AG04449 (cell line): ENCODE data around the gene TRIM7.
"Not testable (repeated sequence)": the region's sequence is repeated elsewhere in the genome, so short reads cannot be mapped to it uniquely, and the experiment has no call there.

Source experiments
- CTCF ChIA-PET: fragments of 350-600 bp; formaldehyde crosslinking; extraction: SDS; loops from one replicate; lab custom pipeline; 2021; ENCODE audit warnings: antibody characterized with exemption; lab: Yijun Ruan, JAX
- POLR2A ChIA-PET: fragments of 400-600, 350-600 bp; formaldehyde crosslinking; extraction: SDS; loops from one replicate; lab custom pipeline; 2020; ENCODE audit warnings: antibody characterized with exemption, inconsistent platforms; lab: Yijun Ruan, JAX
- DNase-seq: peaks from one replicate; pipeline ENCODE4 v3.0.0-alpha.2; 2010; ENCODE audit warnings: low read depth, low spot score
- H3K4me3 ChIP-seq: 2 replicates; pipeline ENCODE4 v1.5.1; 2011; ENCODE audit warnings: low read depth, mild to moderate bottlenecking, control low read depth, low read length
- CTCF ChIP-seq: IDR thresholded peaks from one replicate; pipeline ENCODE4 v1.5.1; 2011; ENCODE audit warnings: mild to moderate bottlenecking, moderate library complexity, low read length, control low read depth, inconsistent platforms; ENCODE audit not compliant: insufficient read depth; ENCODE audit errors: missing control alignments

The TRIM7 gene

GRCh38 chr5:181151146-181151545 lies 53.9 kb downstream of the TRIM7 start:
- ChIA-PET CTCF (interaction anchor here (0.9 to 1.6 kb wide), 2 partner anchors 9 to 367 kb away, joined by 4 read pairs; no protein-coding TSS in a partner anchor), POLR2A (no interaction called here)
- no peak for DNase-seq
- TF ChIP-seq CTCF: no peak
- no peak overlapping the region for H3K4me3 ChIP-seq

- H3K4me3 ChIP-seq: no peak overlapping the region
- ChIA-PET POLR2A (no interaction called here), CTCF (interaction anchor here (1.6 to 2.2 kb wide), 2 partner anchors 9 to 365 kb away, joined by 4 to 11 read pairs; no protein-coding TSS in a partner anchor)
- no peak for DNase-seq
- no peak for TF ChIP-seq CTCF
These were observed 54.9 kb downstream of the TRIM7 start for GRCh38 chr5:181149806-181150733.

- ChIA-PET POLR2A (no interaction called here), CTCF (interaction anchor here (2.2 kb wide), 1 partner anchor 10 kb away, joined by 11 read pairs; no protein-coding TSS in a partner anchor)
- H3K4me3 ChIP-seq: no peak overlapping the region
- DNase-seq: no peak
- TF ChIP-seq CTCF: no peak
These were observed 55.6 kb downstream of the TRIM7 start for GRCh38 chr5:181149355-181149754.

- H3K4me3 ChIP-seq, CTCF ChIA-PET, POLR2A ChIA-PET, DNase-seq: not testable (repeated sequence)
These were observed 57.9 kb downstream of the TRIM7 start, which contains the start of gene OR2V2 for GRCh38 chr5:181146927-181147636. Gene OR2V2 (plus strand): TSS chr5:181147586. CDS start chr5:181154943, 7,357 bp downstream.

- CTCF ChIA-PET: interaction anchor here (1.1 kb wide), 1 partner anchor 14 kb away, joined by 3 read pairs; no protein-coding TSS in a partner anchor
These were observed 59.9 kb downstream of the TRIM7 start for GRCh38 chr5:181145133-181145532.

More at GRCh38 chr5:181145133-181145532, 59.9 kb downstream of the TRIM7 start:
- no peak for TF ChIP-seq CTCF
- POLR2A ChIA-PET: no interaction called here
- no peak overlapping the region for H3K4me3 ChIP-seq
- DNase-seq: no peak
